Measurements from ENCODE around the gene LRFN5.
"Not testable (repeated sequence)": the region's sequence is repeated elsewhere in the genome, so short reads cannot be mapped to it uniquely, and the experiment has no call there.

Gene LRFN5

DNA sequence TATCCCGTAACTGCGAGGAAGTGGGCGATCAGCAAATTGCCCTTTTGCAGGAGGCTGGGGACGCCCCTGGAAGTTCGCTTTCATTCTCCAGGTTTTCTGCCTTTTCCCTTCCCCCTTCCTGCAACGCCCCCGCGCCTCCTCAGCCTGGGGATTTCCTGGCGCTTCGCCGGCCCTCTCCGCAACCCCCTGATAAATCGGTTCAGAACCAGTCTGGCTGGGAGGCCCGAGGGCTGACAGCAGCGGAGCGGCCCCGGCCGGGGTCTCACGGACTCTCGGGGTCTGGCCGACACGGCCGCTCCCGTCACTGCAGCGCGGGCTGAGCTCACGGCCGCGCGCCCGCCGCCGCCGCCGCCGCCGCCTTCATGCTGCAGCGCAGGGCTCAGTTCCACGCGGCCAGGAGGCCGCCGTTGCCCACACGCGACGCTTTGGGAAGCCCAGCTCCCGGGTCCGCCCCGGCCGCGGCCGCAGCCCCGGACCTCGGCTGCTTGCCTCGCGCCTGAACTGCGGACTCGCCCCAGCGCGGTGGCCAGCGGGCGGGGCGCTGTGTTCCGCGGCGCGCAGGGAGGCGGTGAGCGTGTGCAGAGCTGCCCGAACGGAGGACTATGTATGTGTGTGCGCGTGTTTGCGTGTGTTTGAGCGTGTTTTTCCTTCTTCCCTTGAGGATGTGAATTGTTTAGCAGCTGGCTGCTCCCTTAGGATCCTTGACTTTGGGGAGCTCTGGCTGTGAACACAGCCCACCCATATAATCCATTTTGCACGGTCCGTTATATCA lies at the start of gene LRFN5:
TSS of gene LRFN5 (plus strand) at position 345 of the 772 bp plus-strand sequence.
- DNase-seq: no peak

GRCh38 chr14:41558490-41558889 lies 48.2 kb upstream of the LRFN5 start:
- no peak for DNase-seq

DNA sequence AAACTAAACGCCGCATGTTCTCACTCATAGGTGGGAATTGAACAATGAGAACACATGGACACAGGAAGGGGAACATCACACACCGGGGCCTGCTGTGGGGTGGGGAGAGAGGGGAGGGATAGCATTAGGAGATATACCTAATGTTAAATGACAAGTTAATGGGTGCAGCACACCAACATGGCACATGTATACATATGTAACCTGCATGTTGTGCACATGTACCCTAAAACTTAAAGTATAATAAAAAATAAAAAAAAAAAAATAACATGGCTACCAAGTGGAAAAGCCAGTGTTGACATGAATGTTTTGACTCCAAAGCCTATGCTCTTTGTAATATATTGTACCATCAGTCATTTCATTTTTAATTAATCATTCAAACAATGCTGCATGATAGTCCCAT lies 39.8 kb upstream of the LRFN5 start:
- DNase-seq: not testable (repeated sequence)

DNA sequence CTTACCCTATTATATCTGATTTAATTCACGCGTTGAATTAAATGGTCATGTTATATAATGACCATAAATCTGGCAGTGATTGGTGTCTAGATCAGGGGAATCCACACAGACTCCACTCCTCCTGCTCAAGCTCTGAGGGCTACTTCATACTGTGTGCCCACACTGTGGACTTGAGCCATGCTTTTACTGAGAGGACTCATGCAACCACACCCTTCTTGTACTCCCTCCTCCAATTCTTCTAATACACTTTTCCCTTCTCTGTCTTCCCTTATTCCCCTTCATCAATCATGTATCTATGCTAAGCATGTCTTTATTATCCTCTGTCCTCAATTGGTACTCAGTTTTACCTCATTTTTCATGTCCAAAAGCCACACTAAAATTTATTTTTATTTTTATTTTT lies 37.7 kb upstream of the LRFN5 start:
- no peak for DNase-seq

- no peak for DNase-seq
Observed at GRCh38 chr14:41570415-41571155, 36.1 kb upstream of the LRFN5 start.

- DNase-seq: no peak
Observed at GRCh38 chr14:41586237-41586636, 20.4 kb upstream of the LRFN5 start.

DNA sequence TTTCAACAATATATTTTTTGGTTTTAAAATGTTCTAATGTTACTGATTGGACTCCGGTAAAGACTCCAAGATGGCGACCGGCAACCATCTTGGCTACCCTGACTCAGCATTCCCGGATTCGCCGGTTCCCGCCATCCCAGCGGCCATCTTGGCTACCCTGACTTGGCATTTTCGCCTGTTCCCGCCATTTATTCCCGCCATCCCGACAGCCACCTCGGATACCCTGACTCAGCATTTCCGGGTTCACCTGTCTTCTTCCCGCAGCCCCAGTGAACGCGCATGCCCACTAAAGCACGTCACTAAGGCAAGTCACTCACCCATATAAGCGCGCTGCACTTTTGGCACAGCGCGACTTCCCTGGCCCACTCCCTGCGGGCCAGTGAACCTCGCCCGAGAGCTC lies 9.0 kb upstream of the LRFN5 start:
- no peak for DNase-seq

DNA sequence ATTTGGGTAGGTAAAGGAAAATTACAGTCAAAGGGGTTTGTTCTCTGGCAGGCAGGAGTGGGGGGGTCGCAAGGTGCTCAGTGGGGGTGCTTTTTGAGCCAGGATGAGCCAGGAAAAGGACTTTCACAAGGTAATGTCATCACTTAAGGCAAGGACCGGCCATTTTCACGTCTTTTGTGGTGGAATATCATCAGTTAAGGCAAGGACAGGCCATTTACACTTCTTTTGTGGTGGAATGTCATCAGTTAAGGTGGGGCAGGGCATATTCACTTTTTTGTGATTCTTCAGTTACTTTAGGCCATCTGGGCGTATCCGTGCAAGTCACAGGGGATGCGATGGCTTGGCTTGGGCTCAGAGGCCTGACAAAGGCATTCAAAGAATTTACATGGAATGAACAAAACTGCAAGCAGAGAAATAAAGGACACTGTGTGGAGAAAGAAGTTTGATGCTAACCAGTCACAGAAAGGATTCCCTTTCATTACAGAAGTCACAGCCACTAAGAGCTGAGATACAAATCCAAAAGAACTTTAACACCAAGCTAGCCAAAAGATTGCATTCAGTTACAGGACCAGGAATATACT lies 6.8 kb upstream of the LRFN5 start:
- not testable (repeated sequence) for DNase-seq

DNA sequence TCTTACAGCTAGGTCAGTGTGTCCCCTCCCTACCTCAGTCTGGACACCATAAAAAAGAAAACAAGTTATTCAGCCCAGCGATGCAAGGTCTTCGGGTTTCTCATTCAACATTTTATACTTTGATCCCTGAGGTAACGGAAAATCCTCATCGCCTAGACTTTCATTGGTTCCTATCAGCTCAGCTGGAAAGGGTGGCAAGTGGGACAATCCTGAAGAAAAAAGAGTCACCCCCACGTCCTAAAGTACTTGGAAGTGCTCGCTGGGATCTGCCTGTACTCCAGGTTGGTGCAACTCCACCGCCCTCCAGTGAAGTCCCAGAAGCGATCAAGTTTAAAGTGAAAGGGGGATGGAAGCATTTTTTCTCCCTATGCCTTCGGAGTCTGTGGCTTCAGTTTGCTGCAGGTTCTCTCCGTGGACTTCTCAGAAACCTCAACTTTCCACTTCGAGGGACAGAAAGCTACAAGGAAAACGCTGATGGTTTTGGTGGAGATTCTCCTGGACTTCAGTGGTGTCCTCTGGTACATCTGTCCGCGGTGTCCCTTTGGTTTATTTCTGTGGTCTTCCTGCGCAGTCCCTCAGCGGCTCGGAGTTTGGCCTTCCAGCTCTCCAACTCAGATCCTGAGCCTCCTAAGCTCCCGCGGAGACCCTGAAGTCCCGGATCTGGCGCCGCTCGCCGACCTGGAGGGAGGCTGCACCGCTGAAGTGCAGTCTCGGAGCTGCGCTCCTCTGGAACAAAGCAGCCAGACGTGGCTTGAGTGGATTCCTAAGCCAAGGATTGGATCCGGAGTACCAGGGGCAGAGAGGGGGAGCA lies 1.8 kb upstream of the LRFN5 start:
- no peak for DNase-seq

GRCh38 chr14:41605550-41606281 lies 960 bp upstream of the LRFN5 start:
- no peak for DNase-seq

DNA sequence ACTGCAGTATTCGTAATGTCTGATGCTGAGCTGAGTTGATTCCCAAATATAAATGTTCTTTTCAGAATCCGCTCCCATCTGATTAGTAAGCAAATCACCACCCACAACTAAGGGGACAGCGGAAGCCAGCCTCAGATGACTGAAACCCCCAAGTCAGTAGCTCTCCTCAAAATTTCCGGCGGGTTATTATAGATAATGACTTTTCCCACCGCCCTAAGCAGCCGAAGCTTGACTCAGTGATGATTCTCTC lies 469 bp upstream of the LRFN5 start:
- no peak for DNase-seq

- DNase-seq: no peak
Observed at GRCh38 chr14:41607304-41607775, 664 bp downstream of the LRFN5 start.

- DNase-seq: no peak
Observed at GRCh38 chr14:41607966-41608663, 1.4 kb downstream of the LRFN5 start.

GRCh38 chr14:41608681-41609390 lies 2.2 kb downstream of the LRFN5 start:
- DNase-seq: no peak

- DNase-seq: no peak
Observed at GRCh38 chr14:41609704-41610183, 3.1 kb downstream of the LRFN5 start.

DNA sequence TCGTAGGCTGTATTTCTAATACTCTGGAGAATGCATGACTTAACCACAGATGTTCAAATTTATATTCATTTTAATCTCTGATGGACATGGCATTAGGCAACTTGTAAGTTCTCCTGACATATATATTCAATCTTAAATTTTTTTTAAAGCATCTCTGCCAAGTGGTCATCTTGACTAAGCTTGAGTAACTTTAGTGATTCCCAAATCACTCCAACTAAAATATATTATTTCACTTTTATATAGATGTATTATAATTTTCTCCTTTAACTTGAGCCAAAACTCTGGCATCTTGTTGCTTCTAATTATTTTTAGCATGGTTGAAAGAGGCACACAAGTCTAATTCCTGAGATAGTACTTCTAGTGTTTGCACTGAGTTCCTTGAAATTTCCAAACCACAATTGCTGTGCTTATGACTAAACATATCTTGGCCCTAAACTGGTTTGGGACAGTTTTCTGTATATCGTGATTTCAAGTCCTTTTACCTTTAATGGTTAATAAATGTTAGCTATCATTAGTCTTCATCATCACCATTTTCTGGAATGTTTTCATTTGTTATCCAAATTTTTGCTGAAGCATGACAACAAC lies 8.4 kb downstream of the LRFN5 start:
- no peak for DNase-seq

GRCh38 chr14:41623736-41624135 lies 17.1 kb downstream of the LRFN5 start:
- no peak for DNase-seq

DNA sequence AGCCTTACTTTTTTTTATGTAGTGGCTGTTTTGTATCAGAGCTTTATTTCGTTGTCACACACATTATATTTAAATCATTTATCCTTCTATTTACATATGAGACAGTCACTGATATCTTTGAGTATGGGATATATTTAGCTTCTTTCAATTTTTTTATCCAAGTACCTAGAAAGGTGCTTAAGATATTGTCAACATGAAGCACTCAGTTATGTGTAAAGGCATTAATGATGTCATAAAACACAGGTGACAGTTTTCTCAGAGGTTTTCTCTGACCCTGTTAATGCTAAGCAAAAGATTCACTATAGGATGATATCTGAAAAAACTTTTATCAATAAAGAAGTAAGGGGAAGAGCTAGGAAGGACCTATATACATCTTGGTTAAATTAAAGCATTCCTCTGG lies 23.2 kb downstream of the LRFN5 start:
- DNase-seq: no peak

GRCh38 chr14:41634286-41634685 lies 27.6 kb downstream of the LRFN5 start:
- no peak for DNase-seq

DNA sequence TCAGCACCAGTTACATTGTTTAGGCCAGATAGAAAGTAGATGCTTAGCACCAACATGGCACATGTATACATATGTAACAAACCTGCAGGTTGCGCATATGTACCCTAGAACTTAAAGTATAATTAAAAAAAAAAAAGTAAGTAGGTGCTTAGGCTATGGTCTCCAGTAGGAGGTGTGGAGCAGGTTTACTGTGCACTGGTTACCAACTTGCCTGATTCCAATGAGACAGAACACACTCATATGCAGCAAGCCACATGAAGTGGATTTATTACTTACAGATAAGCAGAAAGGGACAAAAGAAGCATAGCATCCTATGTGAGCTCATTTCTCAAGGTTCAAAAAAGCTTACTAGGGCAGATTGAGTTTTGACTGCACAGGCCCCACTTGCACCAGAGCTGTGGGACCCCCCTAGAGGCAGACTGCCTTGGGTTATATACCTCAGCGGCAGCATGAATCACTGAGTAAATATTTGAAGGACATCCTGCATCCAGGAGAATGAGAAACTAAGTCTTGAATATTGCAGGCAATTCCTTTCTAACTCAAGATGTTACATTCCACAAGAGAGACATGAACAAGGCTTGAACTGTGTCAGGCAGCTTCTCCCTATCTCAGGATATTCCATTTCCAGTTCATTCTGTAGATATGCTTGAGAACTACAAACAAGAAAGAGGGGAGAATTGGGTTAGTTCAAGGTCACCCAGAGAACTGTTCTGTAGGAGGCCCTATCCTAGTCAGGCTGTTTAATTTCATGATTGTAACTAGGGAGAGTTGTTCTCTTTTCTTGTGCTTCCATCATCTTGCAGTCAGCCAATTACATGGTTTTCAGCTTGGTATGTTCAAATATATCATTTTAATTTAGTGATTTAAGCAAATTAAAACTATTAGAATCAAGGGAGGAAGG lies 30.1 kb downstream of the LRFN5 start:
- no peak for DNase-seq

All from activated naive CD4-positive, alpha-beta T cell (primary cell).